ENCODE data around the gene PTPRH.

PTPRH gene

GRCh38 chr19:55245236-55245904, 36.1 kb upstream of the PTPRH start:
- Histone ChIP-seq H3K4me3 (ENCODE audit: low read depth in 1 of 5, low read length in 5 of 5) (no peak overlapping the region), H3K36me3 (ENCODE audit: control insufficient read depth in 5 of 5, insufficient read depth in 5 of 5, low read length in 5 of 5) (peaks cover 0 to 69% (median 63%) of the 10 kb centered on the region in 5 donors), H3K9ac (ENCODE audit: low read length in 5 of 5) (no peak overlapping the region), H3K4me1 (ENCODE audit: control insufficient read depth in 5 of 5, insufficient read depth in 5 of 5, low read length in 5 of 5) (peaks cover 3 to 22% (median 19%) of the 10 kb centered on the region in 5 donors), H3K27me3 (ENCODE audit: control insufficient read depth in 5 of 5, insufficient read depth in 4 of 5, low read length in 5 of 5) (no peaks in the 10 kb centered on the region), H3K9me3 (ENCODE audit: control insufficient read depth in 5 of 5, low read length in 5 of 5) (no peaks in the 10 kb centered on the region), H3K27ac (ENCODE audit: low read depth, low read length) (no peak overlapping the region)

- H3K9me3 ChIP-seq (ENCODE audit: control insufficient read depth in 5 of 5, low read length in 5 of 5) = no peaks in the 10 kb centered on the region
- H3K27ac ChIP-seq (ENCODE audit: low read depth, low read length) = no peak overlapping the region
- no peaks in the 10 kb centered on the region for H3K27me3 ChIP-seq (ENCODE audit: control insufficient read depth in 5 of 5, insufficient read depth in 4 of 5, low read length in 5 of 5)
- no peak overlapping the region for H3K9ac ChIP-seq (ENCODE audit: low read length in 5 of 5)
- peaks cover 3 to 20% (median 17%) of the 10 kb centered on the region in 5 donors for H3K4me1 ChIP-seq (ENCODE audit: control insufficient read depth in 5 of 5, insufficient read depth in 5 of 5, low read length in 5 of 5)
- H3K4me3 ChIP-seq (ENCODE audit: low read depth in 1 of 5, low read length in 5 of 5) = no peak overlapping the region
- H3K36me3 ChIP-seq (ENCODE audit: control insufficient read depth in 5 of 5, insufficient read depth in 5 of 5, low read length in 5 of 5) = peaks cover 0 to 79% (median 72%) of the 10 kb centered on the region in 5 donors
These were observed 34.8 kb upstream of the PTPRH start for GRCh38 chr19:55244004-55244680.

GRCh38 chr19:55242517-55242916, 33.2 kb upstream of the PTPRH start:
- H3K27ac ChIP-seq (ENCODE audit: low read depth, low read length) = no peak overlapping the region
- no peak overlapping the region for H3K4me3 ChIP-seq (ENCODE audit: low read depth in 1 of 5, low read length in 5 of 5)
- H3K36me3 ChIP-seq (ENCODE audit: control insufficient read depth in 5 of 5, insufficient read depth in 5 of 5, low read length in 5 of 5) = peaks cover 0 to 95% (median 88%) of the 10 kb centered on the region in 5 donors
- H3K9ac ChIP-seq (ENCODE audit: low read length in 5 of 5) = no peak overlapping the region
- H3K4me1 ChIP-seq (ENCODE audit: control insufficient read depth in 5 of 5, insufficient read depth in 5 of 5, low read length in 5 of 5) = peaks cover 0 to 4% (median 3%) of the 10 kb centered on the region in 5 donors
- no peaks in the 10 kb centered on the region for H3K9me3 ChIP-seq (ENCODE audit: control insufficient read depth in 5 of 5, low read length in 5 of 5)
- no peaks in the 10 kb centered on the region for H3K27me3 ChIP-seq (ENCODE audit: control insufficient read depth in 5 of 5, insufficient read depth in 4 of 5, low read length in 5 of 5)

GRCh38 chr19:55241935-55242464, 32.7 kb upstream of the PTPRH start:
- Histone ChIP-seq H3K4me1 (ENCODE audit: control insufficient read depth in 5 of 5, insufficient read depth in 5 of 5, low read length in 5 of 5) (no peaks in the 10 kb centered on the region), H3K9me3 (ENCODE audit: control insufficient read depth in 5 of 5, low read length in 5 of 5) (no peaks in the 10 kb centered on the region), H3K27me3 (ENCODE audit: control insufficient read depth in 5 of 5, insufficient read depth in 4 of 5, low read length in 5 of 5) (no peaks in the 10 kb centered on the region), H3K36me3 (ENCODE audit: control insufficient read depth in 5 of 5, insufficient read depth in 5 of 5, low read length in 5 of 5) (peaks cover 0 to 98% (median 93%) of the 10 kb centered on the region in 5 donors), H3K27ac (ENCODE audit: low read depth, low read length) (no peak overlapping the region), H3K4me3 (ENCODE audit: low read depth in 1 of 5, low read length in 5 of 5) (no peak overlapping the region), H3K9ac (ENCODE audit: low read length in 5 of 5) (no peak overlapping the region)

DNA sequence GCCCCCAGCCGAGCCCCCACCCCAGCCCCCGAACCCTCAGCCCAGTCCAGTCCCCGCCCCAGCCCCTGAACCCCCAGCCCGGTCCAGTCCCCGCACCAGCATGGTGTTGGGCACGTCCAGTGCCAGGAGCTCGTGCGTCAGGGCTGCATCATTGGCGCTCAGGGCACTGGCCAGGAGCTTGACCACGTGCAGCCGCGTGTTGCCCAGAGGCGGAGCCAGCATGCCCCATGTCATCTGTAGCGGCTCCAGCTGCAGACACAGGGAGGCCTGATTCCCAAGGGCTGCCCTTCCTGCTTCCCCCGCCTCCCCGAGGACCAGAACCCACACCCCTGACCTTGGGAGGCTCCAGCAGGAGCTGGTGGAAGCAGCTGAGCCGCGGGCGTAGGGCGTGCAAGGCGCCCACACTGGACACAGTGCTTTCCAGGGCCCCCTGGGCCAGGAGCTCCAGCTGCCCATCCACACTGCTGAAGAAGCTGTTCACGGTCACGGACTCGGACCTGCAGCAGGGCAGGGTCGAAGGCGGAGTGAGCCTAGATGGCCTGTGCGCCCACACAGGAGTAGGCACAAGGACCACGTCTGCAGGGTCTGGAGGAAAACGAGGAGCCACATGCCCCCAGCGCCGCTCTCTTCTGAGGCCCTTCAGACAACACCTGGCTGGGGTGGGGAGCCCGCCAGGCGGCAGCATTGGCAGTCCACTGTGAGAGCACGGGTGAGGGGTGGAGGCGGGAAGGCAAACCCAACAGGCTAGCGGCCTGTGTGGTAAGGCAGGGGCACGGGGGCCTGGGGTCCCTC, 32.0 kb upstream of the PTPRH start:
- H3K27me3 ChIP-seq (ENCODE audit: control insufficient read depth in 5 of 5, insufficient read depth in 4 of 5, low read length in 5 of 5) = no peaks in the 10 kb centered on the region
- H3K36me3 ChIP-seq (ENCODE audit: control insufficient read depth in 5 of 5, insufficient read depth in 5 of 5, low read length in 5 of 5) = peaks cover 0 to 98% (median 94%) of the 10 kb centered on the region in 5 donors
- H3K9me3 ChIP-seq (ENCODE audit: control insufficient read depth in 5 of 5, low read length in 5 of 5) = no peaks in the 10 kb centered on the region
- no peaks in the 10 kb centered on the region for H3K4me1 ChIP-seq (ENCODE audit: control insufficient read depth in 5 of 5, insufficient read depth in 5 of 5, low read length in 5 of 5)
- no peak overlapping the region for H3K27ac ChIP-seq (ENCODE audit: low read depth, low read length)
- no peak overlapping the region for H3K9ac ChIP-seq (ENCODE audit: low read length in 5 of 5)
- H3K4me3 ChIP-seq (ENCODE audit: low read depth in 1 of 5, low read length in 5 of 5) = no peak overlapping the region

GRCh38 chr19:55240713-55241020, 31.4 kb upstream of the PTPRH start:
- H3K4me3 ChIP-seq (ENCODE audit: low read depth in 1 of 5, low read length in 5 of 5) = no peak overlapping the region
- H3K27ac ChIP-seq (ENCODE audit: low read depth, low read length) = no peak overlapping the region
- H3K4me1 ChIP-seq (ENCODE audit: control insufficient read depth in 5 of 5, insufficient read depth in 5 of 5, low read length in 5 of 5) = no peaks in the 10 kb centered on the region
- H3K27me3 ChIP-seq (ENCODE audit: control insufficient read depth in 5 of 5, insufficient read depth in 4 of 5, low read length in 5 of 5) = no peaks in the 10 kb centered on the region
- H3K9me3 ChIP-seq (ENCODE audit: control insufficient read depth in 5 of 5, low read length in 5 of 5) = no peaks in the 10 kb centered on the region
- H3K9ac ChIP-seq (ENCODE audit: low read length in 5 of 5) = no peak overlapping the region
- H3K36me3 ChIP-seq (ENCODE audit: control insufficient read depth in 5 of 5, insufficient read depth in 5 of 5, low read length in 5 of 5) = peaks cover 0 to 98% (median 95%) of the 10 kb centered on the region in 5 donors

DNA sequence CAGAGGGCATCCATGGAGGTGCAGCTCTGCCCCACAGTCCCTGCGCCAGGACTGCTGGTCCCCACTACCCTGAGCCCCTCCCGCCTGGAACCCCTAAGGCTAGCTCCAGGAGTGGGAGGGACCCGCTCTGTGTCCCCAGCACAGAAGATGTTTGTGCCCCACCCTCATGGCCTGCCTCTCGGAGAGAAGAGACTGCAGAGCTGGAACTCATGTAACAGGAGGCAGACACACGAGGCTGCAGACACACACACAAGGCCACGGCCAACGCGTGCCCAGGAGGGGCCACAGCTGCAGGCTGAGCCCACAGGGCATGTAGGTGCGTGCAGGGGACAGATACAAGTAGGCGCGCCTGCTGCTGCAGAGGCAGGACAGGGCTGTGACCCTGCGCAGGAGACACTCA, 29.7 kb upstream of the PTPRH start:
- Histone ChIP-seq H3K4me1 (ENCODE audit: control insufficient read depth in 5 of 5, insufficient read depth in 5 of 5, low read length in 5 of 5) (no peaks in the 10 kb centered on the region), H3K9me3 (ENCODE audit: control insufficient read depth in 5 of 5, low read length in 5 of 5) (no peaks in the 10 kb centered on the region), H3K4me3 (ENCODE audit: low read depth in 1 of 5, low read length in 5 of 5) (no peak overlapping the region), H3K9ac (ENCODE audit: low read length in 5 of 5) (no peak overlapping the region), H3K27ac (ENCODE audit: low read depth, low read length) (no peak overlapping the region), H3K27me3 (ENCODE audit: control insufficient read depth in 5 of 5, insufficient read depth in 4 of 5, low read length in 5 of 5) (no peaks in the 10 kb centered on the region), H3K36me3 (ENCODE audit: control insufficient read depth in 5 of 5, insufficient read depth in 5 of 5, low read length in 5 of 5) (peaks cover 3 to 95% (median 92%) of the 10 kb centered on the region in 5 donors)

GRCh38 chr19:55238030-55238429, 28.7 kb upstream of the PTPRH start:
- Histone ChIP-seq H3K9ac (ENCODE audit: low read length in 5 of 5) (no peak overlapping the region), H3K4me3 (ENCODE audit: low read depth in 1 of 5, low read length in 5 of 5) (no peak overlapping the region), H3K27ac (ENCODE audit: low read depth, low read length) (no peak overlapping the region), H3K27me3 (ENCODE audit: control insufficient read depth in 5 of 5, insufficient read depth in 4 of 5, low read length in 5 of 5) (no peaks in the 10 kb centered on the region), H3K36me3 (ENCODE audit: control insufficient read depth in 5 of 5, insufficient read depth in 5 of 5, low read length in 5 of 5) (peaks cover 3 to 93% (median 91%) of the 10 kb centered on the region in 5 donors), H3K4me1 (ENCODE audit: control insufficient read depth in 5 of 5, insufficient read depth in 5 of 5, low read length in 5 of 5) (no peaks in the 10 kb centered on the region), H3K9me3 (ENCODE audit: control insufficient read depth in 5 of 5, low read length in 5 of 5) (no peaks in the 10 kb centered on the region)

GRCh38 chr19:55232986-55233385, 23.7 kb upstream of the PTPRH start:
- no peak overlapping the region for H3K9ac ChIP-seq (ENCODE audit: low read length in 5 of 5)
- no peaks in the 10 kb centered on the region for H3K4me1 ChIP-seq (ENCODE audit: control insufficient read depth in 5 of 5, insufficient read depth in 5 of 5, low read length in 5 of 5)
- H3K36me3 ChIP-seq (ENCODE audit: control insufficient read depth in 5 of 5, insufficient read depth in 5 of 5, low read length in 5 of 5) = peaks cover 3 to 94% (median 86%) of the 10 kb centered on the region in 5 donors
- H3K9me3 ChIP-seq (ENCODE audit: control insufficient read depth in 5 of 5, low read length in 5 of 5) = no peaks in the 10 kb centered on the region
- H3K27ac ChIP-seq (ENCODE audit: low read depth, low read length) = no peak overlapping the region
- no peak overlapping the region for H3K4me3 ChIP-seq (ENCODE audit: low read depth in 1 of 5, low read length in 5 of 5)
- no peaks in the 10 kb centered on the region for H3K27me3 ChIP-seq (ENCODE audit: control insufficient read depth in 5 of 5, insufficient read depth in 4 of 5, low read length in 5 of 5)

- Histone ChIP-seq H3K4me1 (ENCODE audit: control insufficient read depth in 5 of 5, insufficient read depth in 5 of 5, low read length in 5 of 5) (no peaks in the 10 kb centered on the region), H3K27ac (ENCODE audit: low read depth, low read length) (no peak overlapping the region), H3K9me3 (ENCODE audit: control insufficient read depth in 5 of 5, low read length in 5 of 5) (no peaks in the 10 kb centered on the region), H3K36me3 (ENCODE audit: control insufficient read depth in 5 of 5, insufficient read depth in 5 of 5, low read length in 5 of 5) (peaks cover 3 to 94% (median 86%) of the 10 kb centered on the region in 5 donors), H3K4me3 (ENCODE audit: low read depth in 1 of 5, low read length in 5 of 5) (no peak overlapping the region), H3K27me3 (ENCODE audit: control insufficient read depth in 5 of 5, insufficient read depth in 4 of 5, low read length in 5 of 5) (no peaks in the 10 kb centered on the region), H3K9ac (ENCODE audit: low read length in 5 of 5) (no peak overlapping the region)
These were observed 22.9 kb upstream of the PTPRH start for GRCh38 chr19:55232286-55232602.

Data from subcutaneous abdominal adipose tissue (tissue), 5 donors.